Lower leg skin (tissue), 3 donors: ENCODE measurements around the gene PIK3CA.

Experiments used
- POLR2A ChIP-seq, 2 donors: fragments of 450-650 bp; IDR thresholded peaks; one replicate each; pipeline ENCODE4 v1.6.1; 2016 to 2017; ENCODE audit warnings: antibody characterized with exemption in 2 of 2, mild to moderate bottlenecking in 1 of 2, moderate library complexity in 1 of 2
- TF ChIP-seq, protein P1 (sequence below), 3 donors: fragments of 450-650 bp; IDR thresholded peaks; one replicate each; pipeline ENCODE4 v1.5.1; 2016; ENCODE audit warnings: antibody characterized with exemption in 3 of 3, mild to moderate bottlenecking in 3 of 3, moderate library complexity in 2 of 3

DNA sequence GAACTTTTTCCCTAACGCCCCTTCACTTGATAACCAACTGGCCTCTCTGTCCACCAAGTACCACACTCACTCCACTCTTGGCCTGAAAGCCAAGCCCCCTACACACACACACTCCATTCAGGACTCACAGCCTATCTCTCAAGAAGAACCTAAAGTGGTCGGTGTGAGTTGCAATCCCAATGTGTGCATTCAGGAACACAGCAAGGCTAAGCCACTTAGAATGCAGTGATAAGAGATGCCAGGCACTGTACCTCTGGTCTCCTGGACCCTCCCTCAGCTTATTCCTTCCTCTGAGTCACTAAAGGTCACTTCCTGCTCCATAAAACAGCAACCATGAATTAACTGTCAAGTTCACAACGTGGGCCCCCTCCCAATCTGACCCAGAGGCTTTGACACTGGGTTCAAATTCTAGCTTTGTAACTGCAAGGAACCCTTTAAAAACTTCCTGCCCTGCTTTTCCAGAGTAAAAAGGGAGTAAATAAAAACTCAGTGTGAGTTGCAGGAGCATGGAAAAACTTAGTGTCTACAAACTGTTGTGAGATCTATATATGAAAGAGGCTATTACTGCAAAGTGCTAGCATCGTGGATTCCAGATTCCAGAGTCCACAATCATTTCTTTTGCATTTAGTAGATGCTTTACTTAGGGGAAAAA is 120.4 kb downstream of the PIK3CA start:
- TF ChIP-seq, protein P1, sequence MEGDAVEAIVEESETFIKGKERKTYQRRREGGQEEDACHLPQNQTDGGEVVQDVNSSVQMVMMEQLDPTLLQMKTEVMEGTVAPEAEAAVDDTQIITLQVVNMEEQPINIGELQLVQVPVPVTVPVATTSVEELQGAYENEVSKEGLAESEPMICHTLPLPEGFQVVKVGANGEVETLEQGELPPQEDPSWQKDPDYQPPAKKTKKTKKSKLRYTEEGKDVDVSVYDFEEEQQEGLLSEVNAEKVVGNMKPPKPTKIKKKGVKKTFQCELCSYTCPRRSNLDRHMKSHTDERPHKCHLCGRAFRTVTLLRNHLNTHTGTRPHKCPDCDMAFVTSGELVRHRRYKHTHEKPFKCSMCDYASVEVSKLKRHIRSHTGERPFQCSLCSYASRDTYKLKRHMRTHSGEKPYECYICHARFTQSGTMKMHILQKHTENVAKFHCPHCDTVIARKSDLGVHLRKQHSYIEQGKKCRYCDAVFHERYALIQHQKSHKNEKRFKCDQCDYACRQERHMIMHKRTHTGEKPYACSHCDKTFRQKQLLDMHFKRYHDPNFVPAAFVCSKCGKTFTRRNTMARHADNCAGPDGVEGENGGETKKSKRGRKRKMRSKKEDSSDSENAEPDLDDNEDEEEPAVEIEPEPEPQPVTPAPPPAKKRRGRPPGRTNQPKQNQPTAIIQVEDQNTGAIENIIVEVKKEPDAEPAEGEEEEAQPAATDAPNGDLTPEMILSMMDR (IDR thresholded peaks at IDR 0.05): no peak
- TF ChIP-seq POLR2A (IDR thresholded peaks at IDR 0.05): no peak
